ENCODE data around the gene KIF5C.
A peak's percentile ranks its signal among the peaks of the same experiment; 100 is the strongest.

Gene KIF5C

GRCh38 chr2:149006883-149007543 lies 132.0 kb downstream of the KIF5C start:
- 82% methylated on average over 3 of the region's 4 CpGs for WGBS
- peak overlapping the region; percentile 31 to 90 for H2BK12ac ChIP-seq (ENCODE audit: low read length in 2 of 2)

GRCh38 chr2:149008381-149008780 lies 133.4 kb downstream of the KIF5C start:
- H2BK15ac ChIP-seq (ENCODE audit: low read depth, poor library complexity, severe bottlenecking) = no peak overlapping the region
- no peak overlapping the region for H4K8ac ChIP-seq (ENCODE audit: low read length)
- no peak overlapping the region for H2AFZ ChIP-seq (ENCODE audit: low read depth, low read length)
- no peak overlapping the region for H3K4ac ChIP-seq (ENCODE audit: low read depth in 1 of 2, low read length in 2 of 2)
- H3K4me1 ChIP-seq (ENCODE audit: control insufficient read depth, insufficient read depth, low read depth, low read length) = no peaks in the 10 kb centered on the region
- H3K27ac ChIP-seq (ENCODE audit: low read length, poor library complexity, severe bottlenecking) = no peak overlapping the region
- no peak overlapping the region for H3K4me2 ChIP-seq (ENCODE audit: low read length, poor library complexity, severe bottlenecking)
- H2AK5ac ChIP-seq (ENCODE audit: low read length, severe bottlenecking) = no peak overlapping the region
- H3K14ac ChIP-seq (ENCODE audit: low read length in 2 of 2) = no peak overlapping the region
- no peak overlapping the region for H3K23ac ChIP-seq (ENCODE audit: low read length in 2 of 2)
- no peaks in the 10 kb centered on the region for H3K36me3 ChIP-seq (ENCODE audit: control insufficient read depth in 1 of 2, insufficient read depth in 2 of 2, low read depth in 1 of 2, low read length in 2 of 2)
- no peak overlapping the region for H4K91ac ChIP-seq (ENCODE audit: low read length)
- H3K27me3 ChIP-seq (ENCODE audit: control insufficient read depth in 1 of 2, insufficient read depth in 1 of 2, low read length in 2 of 2) = peaks cover 31 to 37% of the 10 kb centered on the region in 2 experiments
- WGBS = 91% methylated on average over 7 of the region's 7 CpGs
- peak overlapping the region in 1 of 2 experiments; percentile 6 for H2BK12ac ChIP-seq (ENCODE audit: low read length in 2 of 2)
- H2BK5ac ChIP-seq (ENCODE audit: low read depth, low read length, poor library complexity, severe bottlenecking) = no peak overlapping the region
- peak overlapping the region in 1 of 2 experiments; percentile 68 for H3K18ac ChIP-seq (ENCODE audit: low read depth in 1 of 2, low read length in 2 of 2)
- H2BK120ac ChIP-seq (ENCODE audit: low read depth, low read length) = no peak overlapping the region
- no peak for DNase-seq
- H3K9me3 ChIP-seq (ENCODE audit: control insufficient read depth, low read length) = no peaks in the 10 kb centered on the region
- H3K4me3 ChIP-seq (ENCODE audit: insufficient read depth in 1 of 2, low read depth in 1 of 2, low read length in 2 of 2) = no peak overlapping the region
- H3K9ac ChIP-seq (ENCODE audit: low read length) = no peak overlapping the region
- H3K79me1 ChIP-seq (replicated peaks; ENCODE audit: low read length, poor library complexity, severe bottlenecking) = no peaks in the 10 kb centered on the region

More at GRCh38 chr2:149006883-149007543, 132.0 kb downstream of the KIF5C start:
- H2AFZ ChIP-seq (ENCODE audit: low read depth, low read length) = no peak overlapping the region
- no peak for DNase-seq
- peak overlapping the region in 1 of 2 experiments; percentile 83 for H3K14ac ChIP-seq (ENCODE audit: low read length in 2 of 2)
- no peaks in the 10 kb centered on the region for H3K9me3 ChIP-seq (ENCODE audit: control insufficient read depth, low read length)
- no peak overlapping the region for H4K91ac ChIP-seq (ENCODE audit: low read length)
- H3K9ac ChIP-seq (ENCODE audit: low read length) = no peak overlapping the region
- peaks cover 21 to 37% of the 10 kb centered on the region in 2 experiments for H3K27me3 ChIP-seq (ENCODE audit: control insufficient read depth in 1 of 2, insufficient read depth in 1 of 2, low read length in 2 of 2)
- H3K4me3 ChIP-seq (ENCODE audit: insufficient read depth in 1 of 2, low read depth in 1 of 2, low read length in 2 of 2) = no peak overlapping the region
- H3K18ac ChIP-seq (ENCODE audit: low read depth in 1 of 2, low read length in 2 of 2) = peak overlapping the region in 1 of 2 experiments; percentile 37
- no peak overlapping the region for H2BK120ac ChIP-seq (ENCODE audit: low read depth, low read length)
- H4K8ac ChIP-seq (ENCODE audit: low read length) = no peak overlapping the region
- no peaks in the 10 kb centered on the region for H3K36me3 ChIP-seq (ENCODE audit: control insufficient read depth in 1 of 2, insufficient read depth in 2 of 2, low read depth in 1 of 2, low read length in 2 of 2)
- no peaks in the 10 kb centered on the region for H3K4me1 ChIP-seq (ENCODE audit: control insufficient read depth, insufficient read depth, low read depth, low read length)
- H2BK5ac ChIP-seq (ENCODE audit: low read depth, low read length, poor library complexity, severe bottlenecking) = no peak overlapping the region
- H3K4ac ChIP-seq (ENCODE audit: low read depth in 1 of 2, low read length in 2 of 2) = no peak overlapping the region
- H3K79me1 ChIP-seq (replicated peaks; ENCODE audit: low read length, poor library complexity, severe bottlenecking) = no peaks in the 10 kb centered on the region
- no peak overlapping the region for H2AK5ac ChIP-seq (ENCODE audit: low read length, severe bottlenecking)
- no peak overlapping the region for H3K23ac ChIP-seq (ENCODE audit: low read length in 2 of 2)
- H3K4me2 ChIP-seq (ENCODE audit: low read length, poor library complexity, severe bottlenecking) = no peak overlapping the region
- H2BK15ac ChIP-seq (ENCODE audit: low read depth, poor library complexity, severe bottlenecking) = no peak overlapping the region
- H3K27ac ChIP-seq (ENCODE audit: low read length, poor library complexity, severe bottlenecking) = no peak overlapping the region

- Histone ChIP-seq H3K18ac (ENCODE audit: low read depth in 1 of 2, low read length in 2 of 2) (peak overlapping the region in 1 of 2 experiments; percentile 16), H2BK15ac (ENCODE audit: low read depth, poor library complexity, severe bottlenecking) (no peak overlapping the region), H3K79me1 (replicated peaks; ENCODE audit: low read length, poor library complexity, severe bottlenecking) (no peaks in the 10 kb centered on the region), H2AK5ac (ENCODE audit: low read length, severe bottlenecking) (no peak overlapping the region), H2AFZ (ENCODE audit: low read depth, low read length) (no peak overlapping the region), H4K8ac (ENCODE audit: low read length) (no peak overlapping the region), H3K27me3 (ENCODE audit: control insufficient read depth in 1 of 2, insufficient read depth in 1 of 2, low read length in 2 of 2) (peaks cover 27 to 29% of the 10 kb centered on the region in 2 experiments), H3K4me1 (ENCODE audit: control insufficient read depth, insufficient read depth, low read depth, low read length) (no peaks in the 10 kb centered on the region), H3K9me3 (ENCODE audit: control insufficient read depth, low read length) (no peaks in the 10 kb centered on the region), H3K4me3 (ENCODE audit: insufficient read depth in 1 of 2, low read depth in 1 of 2, low read length in 2 of 2) (no peak overlapping the region), H3K36me3 (ENCODE audit: control insufficient read depth in 1 of 2, insufficient read depth in 2 of 2, low read depth in 1 of 2, low read length in 2 of 2) (no peaks in the 10 kb centered on the region), H3K4me2 (ENCODE audit: low read length, poor library complexity, severe bottlenecking) (no peak overlapping the region), H4K91ac (ENCODE audit: low read length) (no peak overlapping the region), H3K27ac (ENCODE audit: low read length, poor library complexity, severe bottlenecking) (no peak overlapping the region), H2BK12ac (ENCODE audit: low read length in 2 of 2) (no peak overlapping the region), H3K14ac (ENCODE audit: low read length in 2 of 2) (peak overlapping the region in 1 of 2 experiments; percentile 79), H3K4ac (ENCODE audit: low read depth in 1 of 2, low read length in 2 of 2) (no peak overlapping the region), H3K23ac (ENCODE audit: low read length in 2 of 2) (no peak overlapping the region), H3K9ac (ENCODE audit: low read length) (no peak overlapping the region), H2BK5ac (ENCODE audit: low read depth, low read length, poor library complexity, severe bottlenecking) (no peak overlapping the region), H2BK120ac (ENCODE audit: low read depth, low read length) (no peak overlapping the region)
- DNase-seq = no peak
- WGBS = 97% methylated on average over 30 of the region's 31 CpGs
These were observed 134.8 kb downstream of the KIF5C start for GRCh38 chr2:149009576-149010461.

- H3K18ac ChIP-seq (ENCODE audit: low read depth in 1 of 2, low read length in 2 of 2) = peak overlapping the region in 1 of 2 experiments; percentile 34
- H2BK15ac ChIP-seq (ENCODE audit: low read depth, poor library complexity, severe bottlenecking) = no peak overlapping the region
- peaks cover 25 to 34% of the 10 kb centered on the region in 2 experiments for H3K27me3 ChIP-seq (ENCODE audit: control insufficient read depth in 1 of 2, insufficient read depth in 1 of 2, low read length in 2 of 2)
- no peak overlapping the region for H2BK12ac ChIP-seq (ENCODE audit: low read length in 2 of 2)
- no peak overlapping the region for H3K9ac ChIP-seq (ENCODE audit: low read length)
- no peak overlapping the region for H4K91ac ChIP-seq (ENCODE audit: low read length)
- no peak overlapping the region for H3K4me2 ChIP-seq (ENCODE audit: low read length, poor library complexity, severe bottlenecking)
- H3K9me3 ChIP-seq (ENCODE audit: control insufficient read depth, low read length) = no peaks in the 10 kb centered on the region
- H2AFZ ChIP-seq (ENCODE audit: low read depth, low read length) = no peak overlapping the region
- no peaks in the 10 kb centered on the region for H3K36me3 ChIP-seq (ENCODE audit: control insufficient read depth in 1 of 2, insufficient read depth in 2 of 2, low read depth in 1 of 2, low read length in 2 of 2)
- no peak overlapping the region for H3K27ac ChIP-seq (ENCODE audit: low read length, poor library complexity, severe bottlenecking)
- WGBS = 95% methylated on average over 8 of the region's 9 CpGs
- no peak overlapping the region for H2BK120ac ChIP-seq (ENCODE audit: low read depth, low read length)
- no peaks in the 10 kb centered on the region for H3K79me1 ChIP-seq (replicated peaks; ENCODE audit: low read length, poor library complexity, severe bottlenecking)
- H2BK5ac ChIP-seq (ENCODE audit: low read depth, low read length, poor library complexity, severe bottlenecking) = no peak overlapping the region
- no peaks in the 10 kb centered on the region for H3K4me1 ChIP-seq (ENCODE audit: control insufficient read depth, insufficient read depth, low read depth, low read length)
- peak overlapping the region in 1 of 2 experiments; percentile 64 for H3K23ac ChIP-seq (ENCODE audit: low read length in 2 of 2)
- H3K4me3 ChIP-seq (ENCODE audit: insufficient read depth in 1 of 2, low read depth in 1 of 2, low read length in 2 of 2) = no peak overlapping the region
- H2AK5ac ChIP-seq (ENCODE audit: low read length, severe bottlenecking) = no peak overlapping the region
- H4K8ac ChIP-seq (ENCODE audit: low read length) = no peak overlapping the region
- no peak for DNase-seq
- H3K4ac ChIP-seq (ENCODE audit: low read depth in 1 of 2, low read length in 2 of 2) = no peak overlapping the region
- peak overlapping the region in 1 of 2 experiments; percentile 65 for H3K14ac ChIP-seq (ENCODE audit: low read length in 2 of 2)
These were observed 137.5 kb downstream of the KIF5C start for GRCh38 chr2:149012545-149012944.

All from mesenchymal stem cell (in vitro differentiated cells and primary cell).